Smooth muscle cell (in vitro differentiated cells): Measurements from ENCODE around the gene IMMP1L. TPM values are rescaled to one million over a fixed set of nuclear protein-coding genes. Genes with fewer than 3 reads are reported as not detected.

Experiments used
- DNase-seq: peaks from one replicate; lab custom pipeline; 2025; ENCODE audit not compliant: unreplicated experiment; lab: John Stamatoyannopoulos, UW
- H2AFZ ChIP-seq: fragments of 200-600 bp; sonication (generic); 2 replicates; pipeline ENCODE4 v1.6.0; 2016; ENCODE audit warnings: antibody characterized with exemption, low read depth, mild to moderate bottlenecking
- H3F3A ChIP-seq: fragments of 200-600 bp; sonication (generic); 2 replicates; pipeline ENCODE4 v1.6.0; 2017; ENCODE audit warnings: antibody characterized with exemption, low read depth
- H3K27ac ChIP-seq: fragments of 200-600 bp; sonication (generic); 2 replicates; pipeline ENCODE4 v1.5.1; 2016; ENCODE audit warnings: low read depth, mild to moderate bottlenecking
- H3K27me3 ChIP-seq: fragments of 200-600 bp; sonication (generic); 2 replicates; pipeline ENCODE4 v1.6.1; 2016; ENCODE audit warnings: low read depth, mild to moderate bottlenecking
- H3K36me3 ChIP-seq: fragments of 200-600 bp; sonication (generic); 2 replicates; pipeline ENCODE4 v1.5.1; 2016; ENCODE audit warnings: low read depth
- H3K4me1 ChIP-seq: fragments of 200-600 bp; sonication (generic); 2 replicates; pipeline ENCODE4 v1.5.1; 2016; ENCODE audit warnings: low read depth
- H3K4me2 ChIP-seq: fragments of 200-600 bp; sonication (generic); 2 replicates; pipeline ENCODE4 v1.6.0; 2016; ENCODE audit warnings: mild to moderate bottlenecking
- H3K4me3 ChIP-seq: fragments of 200-600 bp; sonication (generic); 2 replicates; pipeline ENCODE4 v1.5.1; 2016; ENCODE audit warnings: mild to moderate bottlenecking
- H3K79me2 ChIP-seq: fragments of 200-600 bp; sonication (generic); 2 replicates; pipeline ENCODE4 v1.6.0; 2016; ENCODE audit warnings: low read depth, mild to moderate bottlenecking
- H3K9ac ChIP-seq: fragments of 200-600 bp; sonication (generic); 2 replicates; pipeline ENCODE4 v1.6.0; 2016; ENCODE audit warnings: low read depth
- H3K9me3 ChIP-seq: fragments of 200-600 bp; sonication (generic); replicated peaks from 2 replicates; pipeline ENCODE4 v1.5.1; 2016; ENCODE audit warnings: low read depth
- H4K20me1 ChIP-seq: fragments of 200-600 bp; sonication (generic); 2 replicates; pipeline ENCODE4 v1.6.0; 2016; ENCODE audit warnings: low read depth
- WGBS: methylation state at CpG from one replicate; pipeline ENCODE4 v1.1.7; 2016; ENCODE audit warnings: low lambda C conversion rate; 5-methylcytosine and 5-hydroxymethylcytosine counted together
- polyA plus RNA-seq: library from polyadenylated mRNA; unstranded; fragments of >200 nt; fragmentation: Nextera tagmentation; extraction: Ambion mirVana; gene quantifications from 2 replicates; pipeline ENCODE4 v1.2.1, GENCODE V29; 2016
- total RNA-seq: library from RNA; depleted of rRNA; stranded (reverse); fragments of >200 nt; gene quantifications from 2 replicates; pipeline ENCODE4 v1.2.3, GENCODE V29; 2014
- TF ChIP-seq, protein P1 (sequence below): fragments of 200-600 bp; sonication (generic); IDR thresholded peaks from 2 replicates; pipeline ENCODE4 v1.5.1; 2017; ENCODE audit warnings: borderline replicate concordance, mild to moderate bottlenecking, antibody characterized with exemption; ENCODE audit not compliant: insufficient read depth, poor library complexity, severe bottlenecking

Gene IMMP1L
- total and polyA plus RNA-seq, 2 experiments from 2014 or later: 11.8 to 32.2 TPM

DNA sequence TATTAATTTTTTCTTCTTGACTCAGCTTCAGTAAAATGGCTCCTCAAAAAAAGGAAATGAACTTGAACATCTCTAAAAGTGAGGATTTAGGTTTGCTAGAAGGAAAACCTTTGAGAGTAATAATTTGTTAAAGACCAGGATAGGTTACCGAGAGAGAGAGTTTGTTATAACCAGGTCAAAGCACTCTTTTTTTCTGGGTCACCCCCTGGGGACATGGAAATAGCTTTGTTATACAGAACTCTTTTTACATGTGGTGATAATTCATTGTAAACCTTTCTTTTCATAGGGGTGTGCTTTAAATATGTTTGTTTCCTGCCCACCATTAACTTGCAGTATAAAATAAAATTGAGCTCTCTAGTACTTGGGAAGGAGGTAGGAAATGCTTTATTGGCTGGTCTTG is 92.1 kb downstream of the IMMP1L start:
- Histone ChIP-seq H4K20me1 (no peaks in the 10 kb centered on the region), H3F3A (no peaks in the 10 kb centered on the region), H3K4me2 (no peak overlapping the region), H3K4me1 (peaks cover 60% of the 10 kb centered on the region), H3K4me3 (no peak overlapping the region), H3K36me3 (no peaks in the 10 kb centered on the region), H3K27me3 (no peaks in the 10 kb centered on the region), H3K9ac (no peak overlapping the region), H2AFZ (no peak overlapping the region), H3K9me3 (no peaks in the 10 kb centered on the region), H3K79me2 (no peaks in the 10 kb centered on the region), H3K27ac (no peak overlapping the region)
- no peak for DNase-seq
- TF ChIP-seq, protein P1, sequence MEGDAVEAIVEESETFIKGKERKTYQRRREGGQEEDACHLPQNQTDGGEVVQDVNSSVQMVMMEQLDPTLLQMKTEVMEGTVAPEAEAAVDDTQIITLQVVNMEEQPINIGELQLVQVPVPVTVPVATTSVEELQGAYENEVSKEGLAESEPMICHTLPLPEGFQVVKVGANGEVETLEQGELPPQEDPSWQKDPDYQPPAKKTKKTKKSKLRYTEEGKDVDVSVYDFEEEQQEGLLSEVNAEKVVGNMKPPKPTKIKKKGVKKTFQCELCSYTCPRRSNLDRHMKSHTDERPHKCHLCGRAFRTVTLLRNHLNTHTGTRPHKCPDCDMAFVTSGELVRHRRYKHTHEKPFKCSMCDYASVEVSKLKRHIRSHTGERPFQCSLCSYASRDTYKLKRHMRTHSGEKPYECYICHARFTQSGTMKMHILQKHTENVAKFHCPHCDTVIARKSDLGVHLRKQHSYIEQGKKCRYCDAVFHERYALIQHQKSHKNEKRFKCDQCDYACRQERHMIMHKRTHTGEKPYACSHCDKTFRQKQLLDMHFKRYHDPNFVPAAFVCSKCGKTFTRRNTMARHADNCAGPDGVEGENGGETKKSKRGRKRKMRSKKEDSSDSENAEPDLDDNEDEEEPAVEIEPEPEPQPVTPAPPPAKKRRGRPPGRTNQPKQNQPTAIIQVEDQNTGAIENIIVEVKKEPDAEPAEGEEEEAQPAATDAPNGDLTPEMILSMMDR: no peak
- 80% methylated on average over 1 of the region's 1 CpG for WGBS

DNA sequence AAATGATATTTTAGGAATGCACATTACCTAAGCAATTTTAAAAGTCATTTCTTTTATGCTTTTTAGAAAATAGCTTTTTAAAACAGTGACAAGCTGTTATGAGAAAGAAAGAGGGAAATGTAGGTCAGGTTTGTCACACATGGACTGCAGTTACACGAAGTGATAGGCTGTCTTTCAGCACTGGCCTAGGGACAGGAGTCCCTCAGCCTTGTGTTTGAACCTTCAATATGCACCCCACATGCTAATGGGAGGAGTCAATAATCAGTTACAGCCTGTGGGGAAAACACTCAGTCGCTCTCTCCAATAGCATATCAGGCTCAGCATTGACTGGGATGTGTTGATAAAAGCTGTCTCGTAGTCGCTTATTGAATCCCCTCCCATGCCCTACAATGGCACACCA is 94.0 kb downstream of the IMMP1L start:
- H3K4me3 ChIP-seq: no peak overlapping the region
- H2AFZ ChIP-seq: no peak overlapping the region
- no peaks in the 10 kb centered on the region for H3K79me2 ChIP-seq
- H3K4me1 ChIP-seq: peaks cover 45% of the 10 kb centered on the region
- no peaks in the 10 kb centered on the region for H4K20me1 ChIP-seq
- H3K27me3 ChIP-seq: no peaks in the 10 kb centered on the region
- H3K36me3 ChIP-seq: no peaks in the 10 kb centered on the region
- no peaks in the 10 kb centered on the region for H3K9me3 ChIP-seq
- H3K9ac ChIP-seq: no peak overlapping the region
- no peak overlapping the region for H3K4me2 ChIP-seq
- TF ChIP-seq, protein P1: no peak
- no peak for DNase-seq
- H3K27ac ChIP-seq: no peak overlapping the region
- no peaks in the 10 kb centered on the region for H3F3A ChIP-seq
- WGBS: 85% methylated on average over 4 of the region's 4 CpGs

GRCh38 chr11:31414338-31414737 is 95.1 kb downstream of the IMMP1L start:
- H3K36me3 ChIP-seq: no peaks in the 10 kb centered on the region
- no peaks in the 10 kb centered on the region for H3K79me2 ChIP-seq
- DNase-seq: no peak
- WGBS: 78% methylated on average over 3 of the region's 3 CpGs
- no peak overlapping the region for H3K9ac ChIP-seq
- H3K4me3 ChIP-seq: no peak overlapping the region
- H3K4me2 ChIP-seq: no peak overlapping the region
- no peaks in the 10 kb centered on the region for H3F3A ChIP-seq
- H3K9me3 ChIP-seq: no peaks in the 10 kb centered on the region
- H2AFZ ChIP-seq: no peak overlapping the region
- TF ChIP-seq, protein P1: no peak
- peaks cover 34% of the 10 kb centered on the region for H3K4me1 ChIP-seq
- H3K27me3 ChIP-seq: no peaks in the 10 kb centered on the region
- no peak overlapping the region for H3K27ac ChIP-seq
- no peaks in the 10 kb centered on the region for H4K20me1 ChIP-seq

- Histone ChIP-seq H3K36me3 (no peaks in the 10 kb centered on the region), H3F3A (no peaks in the 10 kb centered on the region), H3K9me3 (no peaks in the 10 kb centered on the region), H2AFZ (no peak overlapping the region), H3K27me3 (no peaks in the 10 kb centered on the region), H3K4me1 (peaks cover 20% of the 10 kb centered on the region), H3K9ac (no peak overlapping the region), H3K4me3 (no peak overlapping the region), H3K27ac (peak overlapping the region; percentile 57), H3K79me2 (no peaks in the 10 kb centered on the region), H4K20me1 (no peaks in the 10 kb centered on the region), H3K4me2 (no peak overlapping the region)
- DNase-seq: no peak
- TF ChIP-seq, protein P1: no peak
- 96% methylated on average over 2 of the region's 2 CpGs for WGBS
Measured at GRCh38 chr11:31412946-31413345, 96.5 kb downstream of the IMMP1L start.
